ENCODE data around the gene FSTL5.

- TF ChIP-seq EZH2 (IDR thresholded peaks at IDR 0.05) (no peak), FOXP2 (optimal IDR thresholded peaks at IDR 0.05; ENCODE audit: control extremely low read depth, extremely low read length, insufficient read depth) (no peak)
These were observed 719.2 kb downstream of the FSTL5 start for GRCh38 chr4:161444626-161445025.
